Measurements from ENCODE around the gene PHYKPL. TPM values are rescaled to one million over a fixed set of nuclear protein-coding genes. Genes with fewer than 3 reads are reported as not detected.

The PHYKPL gene
- total and polyA plus RNA-seq, 2 of the 13 experiments (the other 11 are each of a cell fraction or from before 2014, with no cell fraction given), result 18.0 to 78.6 TPM

DNA sequence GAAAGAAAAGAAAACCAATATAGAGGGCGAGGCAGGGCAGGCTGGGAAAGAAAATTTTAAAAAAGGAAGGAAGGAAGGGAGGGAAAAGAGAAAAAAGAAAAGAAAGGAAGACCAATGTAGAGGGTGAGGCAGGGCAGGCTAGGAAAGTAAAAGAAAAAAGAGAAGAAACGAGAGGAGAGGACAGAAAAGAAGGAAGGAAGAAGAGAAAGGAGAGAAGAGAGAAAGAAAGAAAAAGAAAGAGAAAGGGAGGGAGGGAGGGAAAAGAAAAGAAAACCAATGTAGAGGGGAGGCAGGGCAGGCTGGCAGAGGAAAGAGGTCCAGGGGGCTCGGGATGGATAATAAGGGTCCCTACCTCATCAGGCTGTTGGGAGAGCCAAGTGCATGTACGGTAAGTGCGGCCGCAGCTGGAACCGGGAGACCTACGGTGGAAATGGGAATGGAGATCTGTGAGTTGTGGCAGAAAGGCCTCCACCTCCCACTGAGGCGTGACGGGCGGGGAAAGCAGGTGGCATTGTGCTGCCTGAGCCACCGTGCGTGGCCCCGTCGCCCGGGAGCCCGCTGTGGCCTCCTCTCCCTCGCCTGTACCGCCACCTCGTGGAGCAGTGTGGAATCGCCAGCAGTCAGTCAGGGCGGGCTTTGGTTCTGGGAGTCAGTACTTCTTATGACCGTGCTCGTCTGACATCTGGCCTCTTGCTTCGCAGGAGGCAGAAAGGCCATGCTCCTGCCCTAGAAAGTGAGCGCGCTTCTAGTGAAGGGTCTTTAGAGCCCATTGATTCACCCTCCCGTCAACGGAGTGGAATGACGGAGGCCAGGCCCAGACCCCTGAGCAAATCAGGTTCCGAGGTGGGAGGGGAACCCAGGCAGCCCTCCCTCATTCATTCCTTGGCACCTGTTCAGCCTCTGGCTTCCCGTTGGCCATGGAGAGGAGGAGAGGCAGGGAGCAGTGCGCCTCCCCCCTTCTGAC is 68.5 kb downstream of the PHYKPL start:
- FAIRE-seq (peak; percentile 44), ATAC-seq (peak; percentile 97), DNase-seq (ENCODE audit: low spot score) (peak; percentile 58)
- H3K4me2 ChIP-seq (ENCODE audit: low read depth, low read length), result peak overlapping the region; percentile 64
- CTCF ChIA-PET (ENCODE audit: low intra/inter-chr PET ratio, low total read pairs), result interaction anchor here (1.7 to 2.2 kb wide), 3 partner anchors 18 to 88 kb away, joined by 8 to 31 read pairs (median 9); no protein-coding TSS in a partner anchor
- H3K79me2 ChIP-seq (ENCODE audit: insufficient read depth, low read length), result no peaks in the 10 kb centered on the region
- peak overlapping the region in 1 of 3 experiments; percentile 40; a peak in 1 of 6 replicates for H3K4me3 ChIP-seq (replicated peaks in 1 of 3; ENCODE audit: insufficient read depth in 1 of 3, low read depth in 2 of 3, low read length in 3 of 3)
- no peak overlapping the region for H2AFZ ChIP-seq (ENCODE audit: low read length)
- POLR2A ChIA-PET, result no interaction called here
- 23% methylated on average over 11 of the region's 33 CpGs for WGBS (ENCODE audit: low lambda C conversion rate)
- BruUV-seq (replicated peaks), result no TSS peak
- in situ Hi-C loops (cut with HindIII; ENCODE audit: extremely low pct_ligation_motif_present, low pct_unique_long_range_greater_than_20kb) (no loop called here), intact Hi-C loops (cut with micrococcal nuclease; ENCODE audit: unreplicated experiment) (loop anchor here (1.0 to 5.0 kb wide), 2 partner anchors 88 to 187 kb away; no protein-coding TSS in a partner anchor)
- no peaks in the 10 kb centered on the region for H3K36me3 ChIP-seq (replicated peaks in 1 of 2; ENCODE audit: control insufficient read depth in 1 of 2, insufficient read depth in 2 of 2, low read length in 2 of 2)
- H3K4me1 ChIP-seq (ENCODE audit: insufficient read depth, low read length), result peaks cover 9% of the 10 kb centered on the region
- no peaks in the 10 kb centered on the region for H3K9me3 ChIP-seq (ENCODE audit: low read length)
- 0 out of 2 replicates have a peak overlapping the region, but pooled peaks have one; percentile 3 for H3K9ac ChIP-seq (ENCODE audit: insufficient read depth, low read depth, low read length)
- no peak overlapping the region for H3K27ac ChIP-seq (ENCODE audit: extremely low read length, insufficient read depth, low read length)
- H3K27me3 ChIP-seq (ENCODE audit: control insufficient read depth in 1 of 2, insufficient read depth in 2 of 2, low read length in 2 of 2), result peaks cover 2 to 28% of the 10 kb centered on the region in 2 experiments; a peak in 4 of 5 replicates
- no peaks in the 10 kb centered on the region for H4K20me1 ChIP-seq (ENCODE audit: insufficient read depth, low read length)
- TF ChIP-seq STAT5B (CRISPR knock-in tag; IDR thresholded peaks at IDR 0.05) (no peak), NR2F2 (IDR thresholded peaks at IDR 0.05; ENCODE audit: borderline replicate concordance, low read depth) (no peak), THAP11 (CRISPR knock-in tag; IDR thresholded peaks at IDR 0.05) (0 out of 2 replicates have a peak, but pooled peaks have one; percentile 24), ETV5 (CRISPR knock-in tag; IDR thresholded peaks at IDR 0.05; ENCODE audit: borderline replicate concordance) (no peak), SMAD9 (CRISPR knock-in tag; IDR thresholded peaks at IDR 0.05) (0 out of 2 replicates have a peak, but pooled peaks have one; percentile 49), ZMAT3 (CRISPR knock-in tag; conservative IDR thresholded peaks at IDR 0.05) (no peak), SCMH1 (CRISPR knock-in tag; IDR thresholded peaks at IDR 0.05; ENCODE audit: borderline replicate concordance) (no peak), RBM39 (IDR thresholded peaks at IDR 0.05; ENCODE audit: low read depth, low read length, poor library complexity, severe bottlenecking) (no peak), MTF1 (CRISPR knock-in tag; IDR thresholded peaks at IDR 0.05) (no peak), POGZ (CRISPR knock-in tag; IDR thresholded peaks at IDR 0.05) (no peak), GATAD1 (CRISPR knock-in tag; IDR thresholded peaks at IDR 0.05) (0 out of 2 replicates have a peak, but pooled peaks have one; percentile 21), ZNF446 (CRISPR knock-in tag; IDR thresholded peaks at IDR 0.05) (no peak)
- TF ChIP-seq, protein P1, sequence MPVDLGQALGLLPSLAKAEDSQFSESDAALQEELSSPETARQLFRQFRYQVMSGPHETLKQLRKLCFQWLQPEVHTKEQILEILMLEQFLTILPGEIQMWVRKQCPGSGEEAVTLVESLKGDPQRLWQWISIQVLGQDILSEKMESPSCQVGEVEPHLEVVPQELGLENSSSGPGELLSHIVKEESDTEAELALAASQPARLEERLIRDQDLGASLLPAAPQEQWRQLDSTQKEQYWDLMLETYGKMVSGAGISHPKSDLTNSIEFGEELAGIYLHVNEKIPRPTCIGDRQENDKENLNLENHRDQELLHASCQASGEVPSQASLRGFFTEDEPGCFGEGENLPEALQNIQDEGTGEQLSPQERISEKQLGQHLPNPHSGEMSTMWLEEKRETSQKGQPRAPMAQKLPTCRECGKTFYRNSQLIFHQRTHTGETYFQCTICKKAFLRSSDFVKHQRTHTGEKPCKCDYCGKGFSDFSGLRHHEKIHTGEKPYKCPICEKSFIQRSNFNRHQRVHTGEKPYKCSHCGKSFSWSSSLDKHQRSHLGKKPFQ (CRISPR knock-in tag; IDR thresholded peaks at IDR 0.05; ENCODE audit: insufficient replicate concordance), result no peak
- TF ChIP-seq, protein P2, sequence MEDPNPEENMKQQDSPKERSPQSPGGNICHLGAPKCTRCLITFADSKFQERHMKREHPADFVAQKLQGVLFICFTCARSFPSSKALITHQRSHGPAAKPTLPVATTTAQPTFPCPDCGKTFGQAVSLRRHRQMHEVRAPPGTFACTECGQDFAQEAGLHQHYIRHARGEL (CRISPR knock-in tag; IDR thresholded peaks at IDR 0.05), result no peak
- TF ChIP-seq, protein P3, sequence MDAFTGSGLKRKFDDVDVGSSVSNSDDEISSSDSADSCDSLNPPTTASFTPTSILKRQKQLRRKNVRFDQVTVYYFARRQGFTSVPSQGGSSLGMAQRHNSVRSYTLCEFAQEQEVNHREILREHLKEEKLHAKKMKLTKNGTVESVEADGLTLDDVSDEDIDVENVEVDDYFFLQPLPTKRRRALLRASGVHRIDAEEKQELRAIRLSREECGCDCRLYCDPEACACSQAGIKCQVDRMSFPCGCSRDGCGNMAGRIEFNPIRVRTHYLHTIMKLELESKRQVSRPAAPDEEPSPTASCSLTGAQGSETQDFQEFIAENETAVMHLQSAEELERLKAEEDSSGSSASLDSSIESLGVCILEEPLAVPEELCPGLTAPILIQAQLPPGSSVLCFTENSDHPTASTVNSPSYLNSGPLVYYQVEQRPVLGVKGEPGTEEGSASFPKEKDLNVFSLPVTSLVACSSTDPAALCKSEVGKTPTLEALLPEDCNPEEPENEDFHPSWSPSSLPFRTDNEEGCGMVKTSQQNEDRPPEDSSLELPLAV (CRISPR knock-in tag; conservative IDR thresholded peaks at IDR 0.05; ENCODE audit: low read depth), result no peak
- TF ChIP-seq, protein P4, sequence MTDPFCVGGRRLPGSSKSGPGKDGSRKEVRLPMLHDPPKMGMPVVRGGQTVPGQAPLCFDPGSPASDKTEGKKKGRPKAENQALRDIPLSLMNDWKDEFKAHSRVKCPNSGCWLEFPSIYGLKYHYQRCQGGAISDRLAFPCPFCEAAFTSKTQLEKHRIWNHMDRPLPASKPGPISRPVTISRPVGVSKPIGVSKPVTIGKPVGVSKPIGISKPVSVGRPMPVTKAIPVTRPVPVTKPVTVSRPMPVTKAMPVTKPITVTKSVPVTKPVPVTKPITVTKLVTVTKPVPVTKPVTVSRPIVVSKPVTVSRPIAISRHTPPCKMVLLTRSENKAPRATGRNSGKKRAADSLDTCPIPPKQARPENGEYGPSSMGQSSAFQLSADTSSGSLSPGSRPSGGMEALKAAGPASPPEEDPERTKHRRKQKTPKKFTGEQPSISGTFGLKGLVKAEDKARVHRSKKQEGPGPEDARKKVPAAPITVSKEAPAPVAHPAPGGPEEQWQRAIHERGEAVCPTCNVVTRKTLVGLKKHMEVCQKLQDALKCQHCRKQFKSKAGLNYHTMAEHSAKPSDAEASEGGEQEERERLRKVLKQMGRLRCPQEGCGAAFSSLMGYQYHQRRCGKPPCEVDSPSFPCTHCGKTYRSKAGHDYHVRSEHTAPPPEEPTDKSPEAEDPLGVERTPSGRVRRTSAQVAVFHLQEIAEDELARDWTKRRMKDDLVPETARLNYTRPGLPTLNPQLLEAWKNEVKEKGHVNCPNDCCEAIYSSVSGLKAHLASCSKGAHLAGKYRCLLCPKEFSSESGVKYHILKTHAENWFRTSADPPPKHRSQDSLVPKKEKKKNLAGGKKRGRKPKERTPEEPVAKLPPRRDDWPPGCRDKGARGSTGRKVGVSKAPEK (CRISPR knock-in tag; IDR thresholded peaks at IDR 0.05; ENCODE audit: borderline replicate concordance), result peak; percentile 51; the same call in 1 of the 2 replicates
